Measurements from ENCODE around the gene TSPAN17.

TSPAN17 gene

DNA sequence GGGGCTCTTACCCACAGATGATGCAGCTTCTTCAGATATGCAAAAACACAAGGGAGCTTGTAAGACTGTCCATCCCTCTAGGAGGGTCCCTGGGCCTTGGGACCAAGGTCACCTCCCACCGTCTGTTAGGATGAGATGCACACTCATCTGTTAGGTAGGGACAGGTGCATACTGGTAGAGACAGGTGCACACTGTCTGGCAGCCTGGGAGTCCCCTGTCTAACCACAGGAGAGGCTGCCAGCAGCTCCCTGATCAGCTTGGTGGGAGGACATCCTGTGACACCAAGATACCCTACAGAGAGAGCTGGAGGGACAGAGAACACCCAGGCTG lies 13.2 kb downstream of the TSPAN17 start:
- no peak for DNase-seq (ENCODE audit: low read depth)

DNA sequence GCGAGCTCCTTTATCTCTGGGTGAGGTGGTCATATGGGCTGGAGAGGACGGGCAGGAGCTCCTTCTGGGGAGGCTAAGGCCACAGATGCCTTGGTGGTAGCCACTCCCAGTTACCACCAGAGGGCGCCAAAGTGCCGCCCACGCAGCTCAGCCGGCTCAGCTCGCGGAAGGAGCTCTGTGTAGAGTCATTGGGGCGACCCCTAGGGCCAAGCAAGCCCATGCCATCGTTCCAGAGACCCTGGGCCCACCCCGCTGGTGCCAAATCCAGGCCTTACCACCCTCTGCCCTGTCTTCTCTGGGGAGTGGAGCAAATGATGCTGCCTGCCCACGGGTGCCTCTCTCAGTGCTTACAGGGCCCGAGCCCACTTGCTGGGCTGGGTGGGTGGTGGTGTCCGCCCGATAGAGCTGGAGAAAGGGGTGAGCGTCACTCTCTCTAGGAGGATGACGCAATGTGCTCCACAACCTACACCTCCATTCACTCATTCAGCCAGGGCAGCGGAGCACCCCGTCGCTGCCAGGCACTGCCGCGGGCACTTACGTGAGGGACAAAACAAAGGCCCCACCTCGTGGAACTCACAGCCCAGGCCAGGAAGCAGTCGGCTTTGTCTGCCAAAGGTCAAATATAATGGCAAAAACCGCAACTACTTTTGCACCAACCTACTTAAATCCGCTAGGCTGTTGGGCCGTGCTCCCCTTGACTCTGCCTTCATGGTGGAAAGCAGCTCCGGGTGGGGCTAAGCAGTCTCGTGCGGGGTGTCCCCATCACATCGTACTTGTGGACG lies 13.8 kb downstream of the TSPAN17 start:
- no peak for DNase-seq (ENCODE audit: low read depth)

DNA sequence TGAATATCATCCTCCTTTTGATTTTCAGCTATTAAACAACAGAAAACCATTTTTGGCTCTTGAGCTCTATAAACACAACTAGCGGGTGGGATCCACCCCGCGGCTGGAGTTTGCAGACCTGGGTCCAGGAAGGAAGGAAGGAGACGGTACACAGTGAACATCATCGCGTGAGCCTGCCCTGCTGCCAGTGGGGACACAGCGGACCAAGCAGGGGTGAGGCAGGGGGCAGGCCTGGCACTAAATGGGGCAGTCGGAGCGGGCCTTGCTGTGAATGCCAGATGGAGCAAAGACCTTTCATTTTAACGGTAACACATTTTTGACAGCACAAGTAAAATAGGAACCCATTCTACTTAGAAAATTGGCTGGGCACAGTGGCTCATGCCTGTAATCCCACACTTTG lies 14.4 kb downstream of the TSPAN17 start:
- no peak for DNase-seq (ENCODE audit: low read depth)

DNA sequence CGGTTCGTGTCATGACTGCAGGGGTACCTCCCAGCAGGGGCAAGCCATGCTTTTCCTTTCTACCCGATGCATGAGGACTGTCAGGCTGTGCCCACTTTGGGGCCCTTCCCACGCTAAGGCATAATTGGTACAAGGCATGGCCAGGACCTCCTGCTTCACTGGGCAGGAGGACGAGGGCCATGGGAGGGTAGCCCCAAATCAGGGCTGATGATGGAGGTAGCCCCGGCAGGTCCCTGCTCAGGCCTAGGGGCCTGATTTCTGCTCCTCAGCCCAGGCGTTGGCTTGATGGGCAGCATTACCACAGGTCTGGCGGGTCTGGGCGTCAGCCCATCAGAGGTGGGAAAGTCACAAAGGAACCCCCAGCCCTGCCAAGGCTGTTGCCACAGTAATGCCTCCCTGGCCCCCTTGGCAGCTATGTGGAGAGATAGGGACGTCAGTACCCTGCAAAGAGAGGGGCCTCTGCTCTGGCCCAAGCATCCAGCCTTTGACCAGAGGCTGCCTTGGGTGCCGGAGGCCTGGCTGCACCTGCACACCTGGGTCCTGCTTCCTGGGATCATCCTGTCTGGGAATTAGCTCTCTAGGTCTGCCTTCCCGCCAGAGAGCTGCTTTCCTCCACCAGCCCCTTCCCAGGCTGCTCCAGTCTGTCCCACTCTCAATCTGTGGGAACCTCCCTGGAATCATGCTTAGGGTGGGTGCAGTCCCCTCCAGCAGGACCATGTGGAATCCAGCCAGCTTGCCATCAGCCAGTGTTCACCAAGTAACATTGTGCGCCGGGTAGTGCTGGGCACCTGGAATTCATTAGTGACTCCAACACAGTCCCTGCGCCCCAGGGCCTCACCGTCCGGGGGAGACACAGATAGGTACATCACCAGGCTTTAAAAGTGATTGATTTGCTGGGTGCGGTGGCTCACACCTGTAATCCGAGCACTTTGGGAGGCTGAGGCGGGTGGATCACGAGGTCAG lies 15.4 kb downstream of the TSPAN17 start:
- no peak for DNase-seq (ENCODE audit: low read depth)

DNA sequence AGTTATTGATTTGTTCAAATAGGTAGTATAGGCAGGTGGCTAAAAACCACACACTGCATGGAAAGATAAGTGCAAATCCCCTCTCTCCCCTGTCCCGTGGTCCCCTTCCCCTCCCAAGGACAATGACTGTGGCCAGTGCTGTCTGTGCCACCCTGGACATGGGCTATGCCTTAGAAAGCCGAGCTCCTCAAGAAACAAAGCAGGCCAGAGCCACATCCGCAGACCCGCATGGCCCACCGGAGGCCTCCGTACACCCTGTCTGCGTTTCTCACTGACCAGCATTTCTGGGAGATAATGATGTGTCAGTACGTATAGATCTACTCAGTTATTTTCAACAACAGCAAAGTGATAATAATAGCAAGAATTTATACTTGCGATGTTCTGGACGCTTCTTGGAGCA lies 16.3 kb downstream of the TSPAN17 start:
- DNase-seq (ENCODE audit: low read depth): no peak

DNA sequence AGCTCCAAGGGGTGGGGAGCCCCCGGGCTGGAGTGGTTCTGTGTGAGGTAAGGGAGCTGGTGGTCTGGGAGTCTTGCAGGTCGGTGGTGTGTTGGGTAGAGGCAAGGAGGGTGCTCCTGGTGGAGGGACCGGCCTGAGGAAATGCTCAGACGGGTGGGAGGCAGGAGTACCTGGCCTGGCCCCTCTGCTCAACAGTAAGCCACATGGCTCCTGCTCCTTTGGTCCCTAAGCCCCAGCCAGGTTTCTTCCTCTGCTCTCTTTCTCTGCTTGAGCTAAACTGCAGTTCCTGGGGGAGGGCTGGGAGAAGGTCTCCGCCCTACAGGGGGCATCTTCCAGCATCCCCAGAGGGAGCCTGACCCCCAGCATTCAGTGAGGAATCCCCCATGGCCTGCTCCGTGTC lies 17.2 kb downstream of the TSPAN17 start:
- no peak for DNase-seq (ENCODE audit: low read depth)

DNA sequence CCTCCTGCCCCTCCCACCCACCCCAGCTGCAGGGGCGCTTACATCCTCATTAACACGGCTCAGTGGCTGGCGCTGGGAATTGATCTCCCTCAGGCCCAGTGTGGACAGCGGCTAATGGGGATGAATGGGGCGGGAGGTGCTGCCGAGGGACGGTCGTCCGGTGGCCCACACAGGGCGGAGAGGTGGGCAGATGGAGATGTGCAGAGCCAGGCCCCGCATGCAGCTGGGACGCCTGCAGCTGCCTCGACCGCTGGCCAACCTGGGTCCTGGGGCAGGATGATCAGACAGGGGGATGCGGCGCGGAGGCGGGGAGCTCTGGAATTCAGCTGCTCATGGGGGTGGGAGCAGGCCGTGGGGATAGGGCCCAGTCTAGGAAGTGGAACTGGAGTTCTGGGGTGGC lies 17.6 kb downstream of the TSPAN17 start:
- DNase-seq (ENCODE audit: low read depth): no peak

DNA sequence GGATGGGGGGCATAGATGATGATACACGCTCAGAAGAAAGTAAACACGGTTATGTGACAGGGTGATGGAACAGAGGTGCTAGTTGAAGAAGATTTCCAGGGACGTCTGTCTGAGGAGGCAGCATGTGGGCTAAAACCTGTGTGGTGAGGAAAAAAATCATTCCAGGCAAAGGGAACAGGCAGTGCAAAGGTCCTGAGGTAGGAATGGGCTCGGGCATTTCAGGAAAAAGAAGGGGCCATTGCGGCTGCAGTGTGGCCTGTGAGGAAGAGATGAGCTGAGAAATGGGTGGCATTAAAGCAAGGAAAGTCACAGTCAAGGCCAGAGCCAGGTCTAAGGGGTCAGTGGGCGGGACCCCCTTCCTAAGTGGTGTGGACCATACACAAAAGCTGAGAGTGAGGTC lies 18.2 kb downstream of the TSPAN17 start:
- no peak for DNase-seq (ENCODE audit: low read depth)

DNA sequence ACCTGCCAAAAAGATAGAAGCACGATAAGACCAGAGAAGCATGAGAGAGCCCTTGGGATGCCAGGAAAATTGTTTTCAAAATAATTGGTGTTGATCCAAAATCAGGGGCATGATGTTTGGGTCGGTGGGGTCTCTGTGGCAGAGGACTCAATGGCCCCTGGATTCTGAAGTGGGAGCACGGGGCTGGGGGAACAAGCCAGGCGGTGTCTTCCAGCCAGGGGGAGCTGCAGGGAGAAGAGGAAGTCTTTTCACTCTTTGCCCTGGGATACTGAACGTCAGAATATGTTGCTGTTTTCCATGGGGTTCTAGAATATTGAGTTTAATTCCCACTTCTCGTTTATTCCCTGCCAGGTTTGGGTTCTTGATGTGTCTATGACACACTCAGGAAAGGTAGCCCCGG lies 20.4 kb downstream of the TSPAN17 start:
- no peak for DNase-seq (ENCODE audit: low read depth)

DNA sequence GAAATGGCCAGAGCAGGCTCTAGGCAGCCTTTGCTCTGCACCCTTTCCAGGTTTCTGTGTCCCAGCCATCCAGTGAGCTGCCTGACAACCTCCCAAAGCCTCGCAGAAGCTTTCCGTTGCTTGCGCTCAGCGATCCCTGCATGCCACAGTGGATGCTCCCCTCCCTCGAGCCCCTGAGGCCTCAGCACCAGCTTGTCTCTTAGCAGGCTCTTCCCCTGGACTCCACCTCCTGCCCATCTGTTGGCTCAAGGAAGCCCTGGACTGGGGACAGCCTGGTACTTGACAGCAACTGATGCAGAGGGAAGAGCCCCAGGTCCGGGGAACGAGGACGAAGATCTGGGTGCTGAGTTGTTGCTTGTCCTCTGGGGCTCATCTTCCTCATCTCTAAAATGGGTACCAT lies 23.2 kb downstream of the TSPAN17 start:
- no peak for DNase-seq (ENCODE audit: low read depth)

DNA sequence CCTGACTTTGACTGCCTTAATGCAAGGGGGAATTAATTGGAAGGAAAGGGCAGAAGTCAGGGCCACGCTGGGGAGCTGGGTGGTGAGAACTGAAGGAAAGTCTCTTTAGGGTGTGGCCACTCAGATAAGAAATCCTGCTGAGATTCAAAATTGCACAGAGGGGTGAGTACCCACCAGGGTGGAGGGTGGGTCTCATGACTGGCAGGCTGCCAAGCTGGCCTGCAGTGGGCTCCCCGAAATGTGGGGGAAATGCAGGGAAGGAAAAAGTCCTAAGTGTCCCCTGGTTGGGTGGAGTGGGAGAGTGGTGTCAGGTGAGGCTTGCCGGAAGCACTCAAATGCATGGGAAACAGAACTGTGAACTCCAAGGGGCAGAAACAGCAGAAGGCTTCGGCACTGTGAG lies 24.1 kb downstream of the TSPAN17 start:
- DNase-seq (ENCODE audit: low read depth): no peak

DNA sequence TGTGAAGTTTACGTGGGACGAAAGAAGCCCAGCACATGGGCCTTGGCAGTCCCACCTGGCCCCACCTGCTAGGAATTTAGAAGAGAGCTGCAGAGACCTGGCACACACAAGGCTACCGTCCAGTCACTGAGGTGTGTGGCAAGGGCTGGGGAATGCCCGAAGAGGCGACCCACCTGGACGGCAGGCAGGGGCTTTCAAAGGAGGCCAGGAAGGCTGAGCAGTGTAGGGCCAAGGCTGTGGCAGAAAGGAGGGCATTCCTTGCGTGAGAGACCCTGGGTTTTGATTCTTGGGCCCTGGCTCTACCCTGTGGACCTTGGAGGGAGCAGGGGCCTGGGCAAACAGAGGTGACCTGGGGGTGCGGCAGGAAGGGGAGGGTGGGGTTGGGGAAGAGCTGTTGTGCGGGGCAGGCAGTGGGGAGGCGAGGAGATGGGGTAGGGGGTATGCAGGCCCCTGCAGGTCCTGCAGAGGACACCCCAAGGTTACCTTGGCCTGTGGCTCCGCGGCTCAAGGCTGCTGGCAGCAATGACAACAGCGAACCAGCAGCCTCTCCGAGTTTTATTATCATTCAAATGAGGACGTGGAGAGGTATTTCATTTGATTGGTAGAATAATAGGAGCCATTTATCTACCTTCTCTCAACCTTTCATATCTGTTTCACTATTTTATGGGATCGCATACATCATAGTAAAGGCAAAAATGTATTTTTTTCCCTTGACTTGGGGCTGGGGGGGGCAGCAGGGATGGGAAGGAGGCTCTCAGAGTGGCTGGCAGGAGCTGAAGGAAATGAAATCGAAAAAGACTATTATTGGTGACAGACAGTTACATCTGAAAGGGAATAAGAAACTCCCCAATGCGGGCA lies 24.8 kb downstream of the TSPAN17 start:
- no peak for DNase-seq (ENCODE audit: low read depth)

DNA sequence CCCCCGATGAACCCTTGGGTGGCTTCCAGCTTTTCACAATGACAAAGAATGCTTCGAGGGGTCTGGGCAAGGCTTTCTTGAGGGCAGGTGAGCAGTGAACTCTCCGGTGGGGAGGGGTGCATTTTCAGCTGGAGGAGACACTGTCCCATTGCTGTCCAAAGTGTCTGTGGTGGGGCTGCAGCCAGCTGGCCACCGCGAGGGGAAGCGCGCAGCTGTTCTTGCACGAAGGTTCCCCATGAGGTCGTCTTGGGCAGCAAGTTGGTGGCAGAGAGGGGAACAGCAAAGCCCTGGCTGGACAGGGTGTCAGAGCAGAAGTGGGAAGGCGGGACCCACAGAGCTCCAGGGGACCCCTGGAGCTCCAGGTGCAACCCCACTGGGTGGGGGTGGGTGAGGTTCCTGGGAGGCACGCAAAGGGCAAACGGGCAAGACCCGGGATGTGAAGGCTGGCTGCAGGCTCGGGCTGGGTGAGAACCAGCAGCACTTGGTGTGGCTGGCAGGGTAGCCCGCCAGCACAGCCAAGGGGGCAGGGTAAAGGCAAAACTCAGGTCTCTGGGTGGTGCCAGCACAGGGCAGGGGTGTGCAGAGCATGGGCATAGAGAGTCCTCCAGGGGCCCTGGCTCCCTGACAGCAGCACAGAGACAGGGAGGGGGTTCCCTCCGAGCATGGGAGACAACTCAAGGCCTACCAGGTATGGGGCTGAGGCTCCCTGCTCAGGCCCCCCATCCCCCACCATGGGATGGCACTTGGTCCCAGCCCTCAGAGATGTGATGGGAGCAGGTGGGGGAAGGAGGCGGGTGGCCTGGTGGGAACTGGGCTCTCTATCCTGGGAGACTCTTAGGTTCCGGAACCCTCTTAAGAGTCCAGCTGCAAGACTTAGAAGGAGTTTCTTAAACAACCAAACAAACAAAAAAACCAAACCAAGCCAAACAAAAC lies 26.6 kb downstream of the TSPAN17 start:
- no peak for DNase-seq (ENCODE audit: low read depth)

DNA sequence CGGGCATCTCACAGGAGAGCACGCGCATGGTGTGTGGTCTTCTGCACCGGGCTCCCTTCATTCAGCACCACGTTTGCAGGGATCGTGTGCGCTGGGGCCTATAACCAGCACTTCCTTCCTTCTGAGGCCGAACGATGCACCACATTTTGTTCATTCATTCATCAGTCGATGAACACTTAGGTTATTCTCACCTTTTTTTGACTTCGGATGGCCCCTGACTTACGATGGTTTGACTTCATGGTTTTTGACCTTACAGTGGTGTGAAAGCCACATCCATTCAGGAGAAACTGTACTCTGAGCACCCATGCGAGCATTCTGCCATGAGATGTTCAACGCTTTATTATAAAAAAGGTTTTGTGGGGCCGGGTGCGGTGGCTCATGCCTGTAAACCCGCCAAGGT lies 27.5 kb downstream of the TSPAN17 start:
- no peak for DNase-seq (ENCODE audit: low read depth)

DNA sequence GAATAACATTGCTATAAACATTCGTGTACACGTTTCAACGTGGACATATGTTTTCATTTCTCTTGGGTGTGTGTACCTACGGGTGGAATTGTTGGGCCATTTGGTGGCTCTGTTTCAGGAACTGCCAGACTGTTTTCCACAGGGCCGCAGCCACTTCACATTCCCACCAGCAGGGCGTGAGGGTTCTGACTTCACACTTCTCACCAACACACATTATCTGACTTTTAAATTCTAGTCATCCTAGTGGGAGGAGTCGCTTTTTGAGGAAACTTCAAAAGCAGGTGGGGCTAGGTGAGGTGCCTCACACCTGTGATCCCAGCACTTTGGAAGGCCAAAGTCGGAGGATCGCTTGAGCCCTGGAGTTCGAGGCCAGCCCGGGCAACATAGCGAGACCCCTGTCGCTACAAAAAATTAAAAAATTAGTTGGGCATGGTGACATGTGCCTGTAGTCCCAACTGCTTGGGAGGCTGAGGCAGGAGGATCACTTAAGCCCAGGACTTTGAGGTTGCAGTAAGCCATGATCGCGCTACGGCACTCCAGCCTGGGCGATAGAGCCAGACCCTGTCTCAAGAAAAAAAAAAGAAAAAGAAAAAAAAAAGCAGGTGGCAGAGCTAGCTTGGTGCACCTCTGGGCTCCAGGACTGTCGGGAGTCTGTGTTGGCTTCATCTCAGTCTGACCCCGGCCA lies 28.5 kb downstream of the TSPAN17 start:
- DNase-seq (ENCODE audit: low read depth): no peak

DNA sequence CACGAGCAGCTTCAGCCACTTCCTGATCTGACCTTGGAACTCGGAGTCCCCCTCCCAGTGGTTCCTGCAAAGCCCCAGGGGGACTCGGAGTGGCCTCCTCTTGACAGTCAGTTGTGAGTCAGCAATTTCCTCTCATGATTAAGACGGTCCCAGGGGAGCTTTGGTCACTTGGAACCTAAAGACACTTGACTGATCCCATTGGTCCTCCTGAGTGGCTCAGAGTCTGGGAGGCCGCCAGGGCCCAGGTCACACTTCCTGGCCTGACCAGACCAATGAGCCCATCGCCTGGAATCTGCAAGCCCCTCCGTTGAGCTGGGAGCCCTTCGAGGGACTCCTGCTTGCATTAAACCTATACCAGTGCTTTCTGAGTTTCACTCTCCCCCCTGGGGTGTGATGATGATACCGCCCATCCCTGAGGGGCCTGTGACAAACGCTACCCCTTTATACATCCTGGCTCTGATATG lies 29.1 kb downstream of the TSPAN17 start:
- DNase-seq (ENCODE audit: low read depth): peak; percentile 33

DNA sequence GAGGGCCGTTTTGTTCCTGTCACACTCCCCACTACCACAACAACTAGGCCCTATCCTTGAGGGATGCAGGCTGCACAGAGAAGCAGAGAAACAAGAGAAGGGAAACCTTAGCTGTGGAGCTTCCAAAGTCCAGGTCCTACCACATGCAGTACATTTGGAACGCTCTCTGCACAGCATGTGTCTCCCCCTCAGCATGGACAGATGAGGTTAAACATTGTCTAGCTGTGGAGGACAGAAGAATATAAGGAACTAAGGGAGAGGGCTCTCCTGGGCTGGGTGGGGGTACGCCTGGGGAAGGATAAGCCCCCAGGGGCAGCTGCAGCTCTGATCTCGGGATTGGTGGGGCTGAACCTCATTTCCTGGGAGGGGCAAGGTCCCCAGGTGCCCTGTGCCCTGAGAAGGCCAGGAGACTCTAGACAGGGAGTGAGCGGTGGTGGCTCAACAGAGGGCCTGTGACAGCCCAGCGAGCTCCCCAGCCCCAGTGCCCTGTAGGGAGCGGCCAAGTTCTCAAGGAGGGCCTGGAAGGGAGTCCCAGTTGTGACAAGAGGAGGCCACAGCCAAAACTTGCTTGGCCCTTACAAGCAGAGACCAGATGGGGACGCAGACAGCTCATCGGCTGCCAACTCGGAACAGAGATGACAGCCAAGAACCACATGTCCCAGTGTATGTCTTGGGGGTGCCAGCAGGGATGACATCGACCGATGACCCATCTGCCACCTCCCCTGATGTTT lies 30.1 kb downstream of the TSPAN17 start:
- DNase-seq (ENCODE audit: low read depth): no peak

DNA sequence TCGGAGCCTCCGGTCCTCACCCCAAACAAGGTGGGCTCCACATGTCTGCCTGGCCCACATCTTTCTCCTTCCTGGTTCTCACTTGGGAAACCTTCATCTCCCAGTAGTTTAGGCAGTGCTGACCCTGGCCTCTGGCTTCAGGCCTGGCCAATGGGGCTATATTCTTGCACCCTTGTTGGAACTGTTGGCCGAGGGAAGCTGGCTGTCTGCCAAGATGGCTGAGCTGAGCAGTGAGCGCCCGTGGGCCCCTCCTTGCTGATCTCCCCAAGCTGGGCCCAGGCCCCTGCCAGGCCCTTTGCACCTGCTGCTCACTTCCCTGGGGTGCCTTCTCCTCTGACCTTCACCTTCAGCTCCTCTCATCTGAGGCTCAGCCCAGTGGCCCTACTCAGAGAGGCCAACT lies 31.3 kb downstream of the TSPAN17 start:
- no peak for DNase-seq (ENCODE audit: low read depth)

DNA sequence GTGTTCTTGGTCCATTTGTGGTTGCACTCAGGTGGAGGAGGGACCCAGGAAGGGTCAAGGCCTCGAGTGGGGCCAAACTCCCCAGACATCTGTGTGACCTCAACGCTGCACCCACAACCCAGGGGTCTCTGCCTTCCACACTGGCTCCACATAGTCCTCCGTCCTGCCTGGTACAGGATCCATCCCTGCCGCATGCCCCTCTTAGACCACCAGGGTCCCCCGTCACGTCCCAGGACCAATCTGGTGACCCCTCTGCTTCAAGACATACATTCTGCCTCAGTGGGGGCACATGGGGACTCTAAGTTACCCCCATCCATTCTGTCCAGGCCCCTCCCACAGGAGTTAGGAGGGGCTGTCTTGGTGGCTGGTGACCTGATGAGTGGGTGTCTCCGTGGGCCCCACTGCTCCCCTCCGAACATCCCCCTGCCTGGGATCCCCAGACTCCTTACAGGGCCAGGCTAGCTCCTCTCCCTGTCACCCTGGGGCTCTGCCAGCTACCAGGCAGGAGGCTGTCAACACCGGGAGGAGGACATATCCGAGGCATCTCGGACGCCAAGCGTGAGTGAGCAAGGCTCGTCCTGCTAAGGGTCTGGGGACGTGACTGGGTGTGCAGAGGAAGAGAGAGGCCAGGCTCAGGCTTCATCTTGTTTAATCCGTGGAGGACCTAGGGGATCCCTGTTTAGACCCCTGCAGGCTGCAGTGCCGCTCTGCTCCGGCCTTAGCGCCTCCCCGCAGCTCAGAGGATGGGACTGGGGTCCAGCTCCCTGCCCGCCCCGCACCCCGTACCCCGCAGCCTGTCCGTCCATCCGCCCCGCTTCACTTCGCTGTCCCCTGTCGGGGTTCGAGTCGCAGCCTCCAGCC lies 32.3 kb downstream of the TSPAN17 start:
- no peak for DNase-seq (ENCODE audit: low read depth)
